Measurements from ENCODE around the gene EHMT1. TPM values are rescaled to one million over a fixed set of nuclear protein-coding genes. Genes with fewer than 3 reads are reported as not detected.

The EHMT1 gene
- polyA plus RNA-seq, 2 of the 4 experiments (the other 2 are of a cell fraction): 41.3 to 48.0 TPM

DNA sequence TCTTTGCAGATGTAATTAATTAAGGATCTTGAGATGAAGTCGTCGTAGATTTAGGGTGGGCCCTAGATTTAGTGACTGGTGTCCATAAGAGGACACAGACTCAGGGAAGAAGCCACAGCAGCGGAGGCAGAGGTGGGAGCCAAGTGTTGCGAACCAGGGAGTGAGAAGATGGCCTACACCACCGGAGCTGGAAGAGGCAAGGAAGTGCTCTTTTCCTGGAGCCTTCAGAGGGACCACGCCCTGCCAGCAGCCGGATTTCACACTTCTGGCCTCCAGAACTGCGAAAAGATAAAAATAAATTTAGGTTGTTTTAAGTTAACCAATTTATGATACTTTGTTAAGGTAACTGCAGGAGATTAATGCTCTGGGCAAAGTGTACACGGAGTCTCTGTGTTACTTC lies 30.7 kb downstream of the EHMT1 start:
- POLR2A ChIA-PET: no interaction called here
- WGBS (ENCODE audit: missing lambda C conversion rate): 92% methylated on average over 9 of the region's 9 CpGs
- Histone ChIP-seq H3K27ac (no peak overlapping the region), H3K9me3 (no peaks in the 10 kb centered on the region), H3K4me3 (no peak overlapping the region), H3K4me1 (no peaks in the 10 kb centered on the region), H3K4me2 (no peak overlapping the region)
- CTCF ChIA-PET: interaction anchor here (0.8 to 1.0 kb wide), 2 partner anchors 8 to 22 kb away, joined by 3 read pairs; no protein-coding TSS in a partner anchor
- DNase-seq (ENCODE audit: low read depth in 1 of 2, low spot score in 1 of 2): no peak
- ATAC-seq: no peak
- no peak for TF ChIP-seq GATA3 (IDR thresholded peaks at IDR 0.05; ENCODE audit: borderline replicate concordance)
- TF ChIP-seq, protein P1, sequence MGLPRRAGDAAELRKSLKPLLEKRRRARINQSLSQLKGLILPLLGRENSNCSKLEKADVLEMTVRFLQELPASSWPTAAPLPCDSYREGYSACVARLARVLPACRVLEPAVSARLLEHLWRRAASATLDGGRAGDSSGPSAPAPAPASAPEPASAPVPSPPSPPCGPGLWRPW (IDR thresholded peaks at IDR 0.05): no peak
- TF ChIP-seq FOXS1 (CRISPR knock-in tag; IDR thresholded peaks at IDR 0.05): no peak
- no peak for TF ChIP-seq ZSCAN20 (CRISPR knock-in tag; IDR thresholded peaks at IDR 0.05)
- TF ChIP-seq HDAC2 (IDR thresholded peaks at IDR 0.05): no peak
- no peak for TF ChIP-seq EP300 (IDR thresholded peaks at IDR 0.05)
- TF ChIP-seq POLR2AphosphoS2 (conservative IDR thresholded peaks at IDR 0.05; ENCODE audit: low read length): no peak
- TF ChIP-seq, protein P2, sequence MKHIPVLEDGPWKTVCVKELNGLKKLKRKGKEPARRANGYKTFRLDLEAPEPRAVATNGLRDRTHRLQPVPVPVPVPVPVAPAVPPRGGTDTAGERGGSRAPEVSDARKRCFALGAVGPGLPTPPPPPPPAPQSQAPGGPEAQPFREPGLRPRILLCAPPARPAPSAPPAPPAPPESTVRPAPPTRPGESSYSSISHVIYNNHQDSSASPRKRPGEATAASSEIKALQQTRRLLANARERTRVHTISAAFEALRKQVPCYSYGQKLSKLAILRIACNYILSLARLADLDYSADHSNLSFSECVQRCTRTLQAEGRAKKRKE (CRISPR knock-in tag; IDR thresholded peaks at IDR 0.05; ENCODE audit: low read depth): no peak
- no peak for FAIRE-seq

DNA sequence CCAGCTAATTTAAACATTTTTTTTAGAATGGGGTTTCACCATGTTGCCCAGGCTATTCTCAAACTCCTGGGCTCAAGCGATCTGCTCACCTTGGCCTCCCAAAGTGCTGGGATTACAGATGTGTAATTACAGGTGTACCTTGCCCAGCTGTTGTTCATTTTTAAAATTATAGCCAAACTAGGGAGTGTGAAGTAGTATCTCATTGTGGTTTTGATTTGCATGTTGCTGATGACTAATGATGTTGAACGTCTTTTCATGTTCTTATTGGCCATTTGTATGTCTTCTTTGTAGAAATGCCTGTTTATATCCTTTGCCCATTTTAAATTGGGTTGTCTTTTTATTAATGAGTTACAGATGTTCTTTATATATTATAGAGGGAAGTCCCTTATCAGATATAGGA lies 31.5 kb downstream of the EHMT1 start:
- Histone ChIP-seq H3K4me2 (no peak overlapping the region), H3K4me3 (no peak overlapping the region), H3K9me3 (no peaks in the 10 kb centered on the region), H3K4me1 (no peaks in the 10 kb centered on the region), H3K27ac (no peak overlapping the region)
- 90% methylated on average over 2 of the region's 2 CpGs for WGBS (ENCODE audit: missing lambda C conversion rate)
- DNase-seq (ENCODE audit: low read depth in 1 of 2, low spot score in 1 of 2) (no peak), FAIRE-seq (no peak), ATAC-seq (no peak)
- TF ChIP-seq, protein P2 (CRISPR knock-in tag; IDR thresholded peaks at IDR 0.05; ENCODE audit: low read depth): no peak
- TF ChIP-seq HDAC2 (IDR thresholded peaks at IDR 0.05): no peak
- no peak for TF ChIP-seq KDM5A (IDR thresholded peaks at IDR 0.05)
- TF ChIP-seq RFX5 (IDR thresholded peaks at IDR 0.05): no peak
- TF ChIP-seq, protein P3, sequence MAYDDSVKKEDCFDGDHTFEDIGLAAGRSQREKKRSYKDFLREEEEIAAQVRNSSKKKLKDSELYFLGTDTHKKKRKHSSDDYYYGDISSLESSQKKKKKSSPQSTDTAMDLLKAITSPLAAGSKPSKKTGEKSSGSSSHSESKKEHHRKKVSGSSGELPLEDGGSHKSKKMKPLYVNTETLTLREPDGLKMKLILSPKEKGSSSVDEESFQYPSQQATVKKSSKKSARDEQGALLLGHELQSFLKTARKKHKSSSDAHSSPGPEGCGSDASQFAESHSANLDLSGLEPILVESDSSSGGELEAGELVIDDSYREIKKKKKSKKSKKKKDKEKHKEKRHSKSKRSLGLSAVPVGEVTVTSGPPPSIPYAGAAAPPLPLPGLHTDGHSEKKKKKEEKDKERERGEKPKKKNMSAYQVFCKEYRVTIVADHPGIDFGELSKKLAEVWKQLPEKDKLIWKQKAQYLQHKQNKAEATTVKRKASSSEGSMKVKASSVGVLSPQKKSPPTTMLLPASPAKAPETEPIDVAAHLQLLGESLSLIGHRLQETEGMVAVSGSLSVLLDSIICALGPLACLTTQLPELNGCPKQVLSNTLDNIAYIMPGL (CRISPR knock-in tag; IDR thresholded peaks at IDR 0.05; ENCODE audit: borderline replicate concordance): no peak
- no peak for TF ChIP-seq SREBF2 (IDR thresholded peaks at IDR 0.05)
- TF ChIP-seq, protein P4, sequence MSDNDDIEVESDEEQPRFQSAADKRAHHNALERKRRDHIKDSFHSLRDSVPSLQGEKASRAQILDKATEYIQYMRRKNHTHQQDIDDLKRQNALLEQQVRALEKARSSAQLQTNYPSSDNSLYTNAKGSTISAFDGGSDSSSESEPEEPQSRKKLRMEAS (IDR thresholded peaks at IDR 0.05): no peak
- TF ChIP-seq HEYL (CRISPR knock-in tag; IDR thresholded peaks at IDR 0.05): no peak
- TF ChIP-seq CBX8 (IDR thresholded peaks at IDR 0.05): no peak
- no peak for TF ChIP-seq HOXB13 (CRISPR knock-in tag; IDR thresholded peaks at IDR 0.05; ENCODE audit: low read depth)
- TF ChIP-seq, protein P5, sequence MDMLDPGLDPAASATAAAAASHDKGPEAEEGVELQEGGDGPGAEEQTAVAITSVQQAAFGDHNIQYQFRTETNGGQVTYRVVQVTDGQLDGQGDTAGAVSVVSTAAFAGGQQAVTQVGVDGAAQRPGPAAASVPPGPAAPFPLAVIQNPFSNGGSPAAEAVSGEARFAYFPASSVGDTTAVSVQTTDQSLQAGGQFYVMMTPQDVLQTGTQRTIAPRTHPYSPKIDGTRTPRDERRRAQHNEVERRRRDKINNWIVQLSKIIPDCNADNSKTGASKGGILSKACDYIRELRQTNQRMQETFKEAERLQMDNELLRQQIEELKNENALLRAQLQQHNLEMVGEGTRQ (IDR thresholded peaks at IDR 0.05): no peak
- no peak for TF ChIP-seq TP53 (CRISPR knock-in tag; IDR thresholded peaks at IDR 0.05)
- TF ChIP-seq HOXB5 (CRISPR knock-in tag; IDR thresholded peaks at IDR 0.05): no peak
- no peak for TF ChIP-seq ZSCAN20 (CRISPR knock-in tag; IDR thresholded peaks at IDR 0.05)
- TF ChIP-seq EHMT2 (IDR thresholded peaks at IDR 0.05; ENCODE audit: low read depth): no peak
- no peak for TF ChIP-seq HOXA7 (CRISPR knock-in tag; IDR thresholded peaks at IDR 0.05)
- TF ChIP-seq ZNF302 (CRISPR knock-in tag; IDR thresholded peaks at IDR 0.05): no peak
- no peak for TF ChIP-seq NR3C1 (IDR thresholded peaks at IDR 0.05)
- TF ChIP-seq FOXS1 (CRISPR knock-in tag; IDR thresholded peaks at IDR 0.05): no peak
- no peak for TF ChIP-seq CHD2 (IDR thresholded peaks at IDR 0.05; ENCODE audit: low read length, partially characterized antibody)
- POLR2A ChIA-PET: no interaction called here
- CTCF ChIA-PET: interaction anchor here (0.8 to 1.0 kb wide), 2 partner anchors 9 to 21 kb away, joined by 3 read pairs; no protein-coding TSS in a partner anchor

Data from A549 (cell line).